ENCODE data around the gene CRTC3.

DNA sequence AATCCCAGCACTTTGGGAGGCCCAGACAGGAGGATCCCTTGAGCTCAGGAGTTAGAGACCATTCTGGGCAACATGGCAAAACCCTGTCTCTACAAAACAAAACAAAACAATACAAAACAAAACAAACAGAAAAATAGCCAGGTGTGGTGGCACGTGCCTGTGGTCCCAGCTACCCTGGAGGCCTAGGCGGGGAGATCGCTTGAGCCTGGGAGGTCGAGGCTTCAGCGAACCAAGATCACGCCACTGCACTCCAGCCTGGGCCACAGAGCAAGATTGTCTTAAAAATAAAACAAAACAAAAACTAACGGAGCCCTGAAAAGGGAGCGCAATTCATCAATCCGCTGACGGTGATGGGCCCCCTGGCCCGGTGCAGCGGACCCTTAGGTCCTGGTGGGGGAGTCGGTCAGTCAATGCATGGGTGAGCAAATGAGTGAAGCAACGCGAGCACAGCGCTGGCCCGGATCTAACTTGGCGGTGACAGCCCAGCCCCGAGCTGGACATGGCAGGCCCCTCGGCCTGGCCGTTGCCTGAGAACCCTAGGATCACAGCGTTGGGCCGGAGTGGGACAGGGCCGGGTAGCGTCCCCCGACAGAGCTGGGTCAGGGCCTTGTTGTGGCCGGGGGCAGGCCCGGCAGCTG is 135.0 kb downstream of the CRTC3 start:
- TF ChIP-seq GABPB1 (CRISPR knock-in tag; IDR thresholded peaks at IDR 0.05) (no peak), POLR2A (IDR thresholded peaks at IDR 0.05; ENCODE audit: insufficient read depth in 1 of 2, low read depth in 2 of 2, low read length in 2 of 2) (peak in 1 of 2 experiments; percentile 41; a peak in 1 of 4 replicates)
